GM18511 (cell line): ENCODE results near the gene BTLA.
"Not testable (repeated sequence)": the region's sequence is repeated elsewhere in the genome, so short reads cannot be mapped to it uniquely, and the experiment has no call there.

Experiments
- ATAC-seq: cut with Tn5 transposase; IDR thresholded peaks from one replicate; pipeline ENCODE4 v1.9.1; 2021; ENCODE audit warnings: mild to moderate bottlenecking, moderate library complexity; ENCODE audit not compliant: unreplicated experiment

The BTLA gene

GRCh38 chr3:112492124-112492523 lies 7.1 kb downstream of the BTLA start:
- ATAC-seq, result no peak

GRCh38 chr3:112491373-112491772 lies 7.9 kb downstream of the BTLA start:
- ATAC-seq, result no peak

- ATAC-seq, result peak; percentile 73
These were observed 9.4 kb downstream of the BTLA start for GRCh38 chr3:112489674-112490479.

- no peak for ATAC-seq
These were observed 12.3 kb downstream of the BTLA start for GRCh38 chr3:112486811-112487505.

- no peak for ATAC-seq
These were observed 14.9 kb downstream of the BTLA start for GRCh38 chr3:112484352-112484751.

GRCh38 chr3:112482675-112483074 lies 16.6 kb downstream of the BTLA start:
- ATAC-seq, result peak; percentile 62

GRCh38 chr3:112481302-112481721 lies 18.0 kb downstream of the BTLA start:
- no peak for ATAC-seq

GRCh38 chr3:112477891-112478290 lies 21.4 kb downstream of the BTLA start:
- ATAC-seq, result no peak

GRCh38 chr3:112476346-112476745 lies 22.9 kb downstream of the BTLA start:
- ATAC-seq, result no peak

- no peak for ATAC-seq
These were observed 24.5 kb downstream of the BTLA start for GRCh38 chr3:112474796-112475195.

GRCh38 chr3:112472691-112473090 lies 26.6 kb downstream of the BTLA start:
- no peak for ATAC-seq

- ATAC-seq, result no peak
These were observed 27.5 kb downstream of the BTLA start for GRCh38 chr3:112471596-112472325.

- no peak for ATAC-seq
These were observed 28.5 kb downstream of the BTLA start for GRCh38 chr3:112470788-112471187.

GRCh38 chr3:112469671-112470070 lies 29.6 kb downstream of the BTLA start:
- no peak for ATAC-seq

GRCh38 chr3:112467539-112467938 lies 31.7 kb downstream of the BTLA start:
- ATAC-seq, result no peak

GRCh38 chr3:112466020-112466419 lies 33.3 kb downstream of the BTLA start:
- ATAC-seq, result no peak

GRCh38 chr3:112464264-112464663 lies 35.0 kb downstream of the BTLA start:
- peak; percentile 47 for ATAC-seq

- ATAC-seq, result peak; percentile 37
These were observed 36.0 kb downstream of the BTLA start for GRCh38 chr3:112463250-112463649.

GRCh38 chr3:112461787-112462186 lies 37.5 kb downstream of the BTLA start:
- ATAC-seq, result not testable (repeated sequence)

- ATAC-seq, result peak; percentile 60
These were observed 38.6 kb downstream of the BTLA start for GRCh38 chr3:112460519-112461195.

GRCh38 chr3:112459750-112460149 lies 39.5 kb downstream of the BTLA start:
- ATAC-seq, result peak; percentile 43
